ENCODE measurements around the gene ALDH1A3. TPM values are rescaled to one million over a fixed set of nuclear protein-coding genes. Genes with fewer than 3 reads are reported as not detected.
A peak's percentile ranks its signal among the peaks of the same experiment; 100 is the strongest.

ALDH1A3 gene
- total and polyA plus RNA-seq, 7 donors = 8.6 to 71.2 (median 36.4) TPM

DNA sequence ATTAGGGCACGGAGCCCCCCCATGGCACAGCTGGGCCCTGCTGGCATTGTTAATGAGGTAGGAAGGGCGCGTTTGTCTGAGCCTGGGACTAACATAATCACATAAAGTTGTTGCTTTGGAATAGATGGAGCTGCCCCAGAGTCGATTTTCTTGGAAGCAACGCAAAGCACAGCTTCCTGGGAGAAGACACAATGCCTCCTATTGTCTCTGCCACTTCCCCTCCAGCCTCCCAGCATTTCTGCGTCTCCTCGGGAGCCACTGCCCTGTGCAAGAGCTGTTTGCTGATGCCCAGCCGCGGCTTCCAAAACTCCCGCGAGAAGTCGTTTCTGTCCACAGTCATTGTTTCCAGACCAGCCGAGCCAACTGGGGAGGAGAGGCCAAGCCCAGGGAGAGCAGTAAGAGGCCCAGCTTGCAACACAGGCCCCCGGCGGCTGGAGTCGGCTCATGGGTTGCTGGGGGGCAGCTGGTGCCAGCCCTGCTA lies 18.1 kb upstream of the ALDH1A3 start:
- TF ChIP-seq EP300 (IDR thresholded peaks at IDR 0.05) (no peak), POLR2AphosphoS5 (IDR thresholded peaks at IDR 0.05) (no peak), POLR2A (IDR thresholded peaks at IDR 0.05) (no peak)
- TF ChIP-seq, protein P1, sequence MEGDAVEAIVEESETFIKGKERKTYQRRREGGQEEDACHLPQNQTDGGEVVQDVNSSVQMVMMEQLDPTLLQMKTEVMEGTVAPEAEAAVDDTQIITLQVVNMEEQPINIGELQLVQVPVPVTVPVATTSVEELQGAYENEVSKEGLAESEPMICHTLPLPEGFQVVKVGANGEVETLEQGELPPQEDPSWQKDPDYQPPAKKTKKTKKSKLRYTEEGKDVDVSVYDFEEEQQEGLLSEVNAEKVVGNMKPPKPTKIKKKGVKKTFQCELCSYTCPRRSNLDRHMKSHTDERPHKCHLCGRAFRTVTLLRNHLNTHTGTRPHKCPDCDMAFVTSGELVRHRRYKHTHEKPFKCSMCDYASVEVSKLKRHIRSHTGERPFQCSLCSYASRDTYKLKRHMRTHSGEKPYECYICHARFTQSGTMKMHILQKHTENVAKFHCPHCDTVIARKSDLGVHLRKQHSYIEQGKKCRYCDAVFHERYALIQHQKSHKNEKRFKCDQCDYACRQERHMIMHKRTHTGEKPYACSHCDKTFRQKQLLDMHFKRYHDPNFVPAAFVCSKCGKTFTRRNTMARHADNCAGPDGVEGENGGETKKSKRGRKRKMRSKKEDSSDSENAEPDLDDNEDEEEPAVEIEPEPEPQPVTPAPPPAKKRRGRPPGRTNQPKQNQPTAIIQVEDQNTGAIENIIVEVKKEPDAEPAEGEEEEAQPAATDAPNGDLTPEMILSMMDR (IDR thresholded peaks at IDR 0.05) = no peak
- no peaks in the 10 kb centered on the region for H3K36me3 ChIP-seq
- H3K27ac ChIP-seq = peak overlapping the region; percentile 14 to 42 (median 19)
- peak; percentile 72 for DNase-seq
- H3K9me3 ChIP-seq = peaks cover 0 to 6% (median 2%) of the 10 kb centered on the region in 4 donors
- H3K27me3 ChIP-seq = no peaks in the 10 kb centered on the region
- peaks cover 0 to 22% (median 16%) of the 10 kb centered on the region in 4 donors for H3K4me1 ChIP-seq
- H3K4me3 ChIP-seq = no peak overlapping the region
- intact Hi-C loops (cut with DNase I) = no loop called here
- WGBS, 2 donors = 37 to 74% methylated on average over 16 of the region's 16 CpGs

DNA sequence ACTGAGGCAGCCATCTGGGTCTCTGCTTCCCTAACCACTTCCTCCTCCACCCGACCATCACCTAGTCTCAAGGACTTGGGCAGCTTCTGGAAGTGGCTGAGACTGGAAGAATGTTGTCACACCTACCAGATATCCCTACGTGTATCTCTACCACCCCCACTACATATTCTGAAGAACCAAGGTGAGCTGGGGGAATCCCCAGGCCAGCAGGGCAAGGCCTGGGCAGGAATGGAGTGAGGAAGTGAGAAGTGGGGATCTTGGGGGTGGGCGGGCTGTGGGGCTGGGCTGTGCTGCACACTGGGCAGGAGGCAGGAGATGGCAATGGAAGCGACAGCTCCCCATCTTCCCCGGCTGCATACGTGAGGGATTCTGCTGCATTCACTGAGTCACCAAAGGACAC lies 17.5 kb upstream of the ALDH1A3 start:
- intact Hi-C loops (cut with DNase I) = no loop called here
- no peaks in the 10 kb centered on the region for H3K36me3 ChIP-seq
- H3K27me3 ChIP-seq = no peaks in the 10 kb centered on the region
- H3K4me3 ChIP-seq = no peak overlapping the region
- DNase-seq = no peak
- WGBS, 2 donors = 87 to 91% methylated on average over 6 of the region's 6 CpGs
- peak overlapping the region in 3 of 4 donors; percentile 14 to 42 (median 24) for H3K27ac ChIP-seq
- H3K9me3 ChIP-seq = peaks cover 0 to 6% (median 2%) of the 10 kb centered on the region in 4 donors
- peaks cover 0 to 22% (median 16%) of the 10 kb centered on the region in 4 donors for H3K4me1 ChIP-seq
- no peak for TF ChIP-seq EP300 (IDR thresholded peaks at IDR 0.05)
- TF ChIP-seq, protein P1 (IDR thresholded peaks at IDR 0.05) = no peak
- TF ChIP-seq POLR2A (IDR thresholded peaks at IDR 0.05) = no peak
- TF ChIP-seq POLR2AphosphoS5 (IDR thresholded peaks at IDR 0.05) = no peak

- Histone ChIP-seq H3K27me3 (no peaks in the 10 kb centered on the region), H3K9me3 (peaks cover 0 to 6% (median 2%) of the 10 kb centered on the region in 4 donors), H3K4me1 (peaks cover 0 to 22% (median 16%) of the 10 kb centered on the region in 4 donors), H3K36me3 (no peaks in the 10 kb centered on the region), H3K27ac (peak overlapping the region in 3 of 4 donors; percentile 35 to 58 (median 46)), H3K4me3 (no peak overlapping the region)
- intact Hi-C loops (cut with DNase I) = no loop called here
- DNase-seq = no peak
- 62 to 82% methylated on average over 7 of the region's 7 CpGs for WGBS, 2 donors
- TF ChIP-seq POLR2A (IDR thresholded peaks at IDR 0.05) = no peak
- no peak for TF ChIP-seq POLR2AphosphoS5 (IDR thresholded peaks at IDR 0.05)
- TF ChIP-seq EP300 (IDR thresholded peaks at IDR 0.05) = no peak
Observed at GRCh38 chr15:100863075-100863795, 16.4 kb upstream of the ALDH1A3 start.

DNA sequence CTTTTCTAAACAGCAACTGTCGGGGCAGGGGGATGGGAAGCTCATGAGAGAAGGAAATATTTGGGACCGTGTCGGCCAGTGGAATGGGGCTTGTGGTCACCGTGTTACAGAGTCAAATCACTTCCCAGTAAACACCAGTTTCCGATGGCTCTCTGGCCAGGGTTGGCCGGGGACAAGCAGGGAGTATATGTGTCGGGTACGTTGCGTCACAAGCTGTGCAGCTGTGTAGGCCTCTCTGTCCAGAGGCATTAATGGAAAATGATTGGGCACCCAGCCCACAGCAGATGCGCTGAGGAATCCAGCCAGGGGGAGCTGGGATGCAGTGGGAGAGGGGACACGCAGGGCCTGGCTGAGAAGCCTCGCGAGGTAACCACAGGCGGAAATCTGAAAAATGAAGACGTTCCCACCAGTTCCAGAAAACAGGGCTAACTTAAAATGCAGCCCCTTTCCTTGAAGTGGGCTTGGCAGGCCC lies 15.8 kb upstream of the ALDH1A3 start:
- peak in 1 of 4 donors; percentile 31 for TF ChIP-seq POLR2AphosphoS5 (IDR thresholded peaks at IDR 0.05)
- TF ChIP-seq POLR2A (IDR thresholded peaks at IDR 0.05) = no peak

GRCh38 chr15:100866386-100867330 lies 13.0 kb upstream of the ALDH1A3 start:
- TF ChIP-seq, protein P1 (IDR thresholded peaks at IDR 0.05) = no peak
- TF ChIP-seq EP300 (IDR thresholded peaks at IDR 0.05) (no peak), POLR2A (IDR thresholded peaks at IDR 0.05) (no peak), POLR2AphosphoS5 (IDR thresholded peaks at IDR 0.05) (no peak)
- Histone ChIP-seq H3K27ac (no peak overlapping the region), H3K9me3 (peaks cover 0 to 6% (median 0%) of the 10 kb centered on the region in 4 donors), H3K36me3 (no peaks in the 10 kb centered on the region), H3K4me1 (peaks cover 0 to 22% (median 16%) of the 10 kb centered on the region in 4 donors), H3K27me3 (no peaks in the 10 kb centered on the region), H3K4me3 (no peak overlapping the region)
- intact Hi-C loops (cut with DNase I) = no loop called here
- DNase-seq = no peak
- 83 to 90% methylated on average over 12 of the region's 12 CpGs for WGBS, 2 donors

More for the DNA sequence above, 15.8 kb upstream of the ALDH1A3 start:
- no peaks in the 10 kb centered on the region for H3K27me3 ChIP-seq
- WGBS, 2 donors = 69 to 81% methylated on average over 15 of the region's 15 CpGs
- DNase-seq = peak; percentile 86
- no peak overlapping the region for H3K4me3 ChIP-seq
- no peaks in the 10 kb centered on the region for H3K36me3 ChIP-seq
- peaks cover 0 to 22% (median 16%) of the 10 kb centered on the region in 4 donors for H3K4me1 ChIP-seq
- H3K27ac ChIP-seq = peak overlapping the region in 3 of 4 donors; percentile 35 to 58 (median 46)
- intact Hi-C loops (cut with DNase I) = no loop called here
- peaks cover 0 to 6% (median 2%) of the 10 kb centered on the region in 4 donors for H3K9me3 ChIP-seq
